GM12864 (cell line): ENCODE data around the gene MED26.

Experiments used
- DNase-seq: peaks from one replicate; pipeline ENCODE4 v3.0.0-alpha.2; 2011; ENCODE audit warnings: low read depth
- H3K4me3 ChIP-seq: 2 replicates; pipeline ENCODE4 v1.5.1; 2011; ENCODE audit warnings: mild to moderate bottlenecking, low read depth, low read length, control low read depth
- CTCF ChIP-seq: IDR thresholded peaks from 2 replicates; pipeline ENCODE4 v1.5.1; 2011; ENCODE audit warnings: low read depth, mild to moderate bottlenecking, moderate library complexity, low read length, control low read depth, inconsistent platforms; ENCODE audit errors: missing control alignments

The MED26 gene

GRCh38 chr19:16591803-16592556, 36.0 kb downstream of the MED26 start:
- no peak for DNase-seq
- H3K4me3 ChIP-seq: no peak overlapping the region
- no peak for TF ChIP-seq CTCF

- H3K4me3 ChIP-seq: no peak overlapping the region
- DNase-seq: no peak
- no peak for TF ChIP-seq CTCF
These were observed 36.9 kb downstream of the MED26 start for GRCh38 chr19:16590876-16591802.

- DNase-seq: no peak
- no peak overlapping the region for H3K4me3 ChIP-seq
- TF ChIP-seq CTCF: no peak
These were observed 38.1 kb downstream of the MED26 start for GRCh38 chr19:16589917-16590316.

GRCh38 chr19:16588824-16589577, 39.0 kb downstream of the MED26 start:
- no peak for TF ChIP-seq CTCF
- peak overlapping the region; percentile 80 for H3K4me3 ChIP-seq
- no peak for DNase-seq

- no peak for TF ChIP-seq CTCF
- peak; percentile 90 for DNase-seq
- H3K4me3 ChIP-seq: peak overlapping the region; percentile 80
These were observed 39.9 kb downstream of the MED26 start for GRCh38 chr19:16587833-16588823.
